Suppressor macrophage (primary cell): Measurements from ENCODE around the gene RGS4.

Experiments used
- DNase-seq, 4 experiments: peaks; one replicate each; pipeline ENCODE4 v3.0.0-alpha.2; 2020 to 2022

RGS4 gene

DNA sequence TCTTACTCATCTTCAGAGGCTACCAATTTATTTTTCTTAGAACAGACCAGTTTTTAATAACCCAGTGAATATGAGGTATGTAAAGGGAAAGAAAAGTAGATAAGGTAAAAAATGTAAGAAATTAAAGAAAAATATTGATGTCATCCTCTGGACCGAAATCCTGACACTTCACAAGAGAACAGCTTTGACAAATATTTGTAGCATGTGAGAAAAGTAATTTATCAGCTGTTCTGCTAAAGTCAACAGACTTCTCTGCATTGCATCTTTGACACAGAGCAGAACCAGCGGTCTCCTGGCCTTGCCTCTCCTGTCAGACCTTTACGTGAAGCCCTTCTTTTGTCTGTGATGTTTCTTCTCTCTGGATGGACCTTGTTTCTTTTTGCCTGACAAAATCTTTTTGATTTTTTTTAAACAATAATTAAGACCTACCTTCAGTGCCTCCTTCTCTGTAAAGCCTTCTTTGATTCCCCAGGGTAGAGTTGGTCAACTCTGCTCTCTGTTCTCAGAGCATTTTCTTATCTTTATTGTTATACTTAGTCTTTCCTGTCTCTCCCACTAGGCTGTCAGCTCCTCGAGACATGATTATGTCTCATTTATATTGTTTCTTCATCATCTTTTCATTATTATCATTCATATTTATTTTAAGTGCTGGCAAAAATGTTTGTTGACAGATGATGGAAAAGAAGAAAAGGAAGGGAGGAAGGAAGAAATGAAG, 35.4 kb downstream of the RGS4 start:
- no peak for DNase-seq

- DNase-seq, result no peak
Observed at GRCh38 chr1:163106364-163106987, 37.3 kb downstream of the RGS4 start.

- no peak for DNase-seq
Observed at GRCh38 chr1:163107655-163108054, 38.5 kb downstream of the RGS4 start.

GRCh38 chr1:163115887-163116286, 46.7 kb downstream of the RGS4 start:
- DNase-seq, result no peak

DNA sequence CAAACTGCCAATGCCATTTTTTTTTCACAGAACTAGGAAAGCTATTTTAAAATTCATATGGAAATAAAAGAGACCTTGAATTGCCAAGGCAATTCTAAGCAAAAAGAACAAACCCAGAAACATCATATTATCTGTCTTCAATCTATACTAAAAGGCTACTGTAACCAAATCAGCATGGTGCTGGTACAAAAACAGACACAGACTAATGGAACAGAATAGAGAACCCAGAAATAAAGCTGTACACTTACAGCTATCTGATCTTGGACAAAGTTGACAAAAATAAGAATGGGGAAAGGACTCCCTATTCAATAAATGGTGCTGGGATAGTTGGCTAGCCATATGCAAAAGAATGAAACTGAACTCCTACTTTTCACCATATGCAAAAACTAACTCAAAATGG, 50.5 kb downstream of the RGS4 start:
- DNase-seq, result no peak

DNA sequence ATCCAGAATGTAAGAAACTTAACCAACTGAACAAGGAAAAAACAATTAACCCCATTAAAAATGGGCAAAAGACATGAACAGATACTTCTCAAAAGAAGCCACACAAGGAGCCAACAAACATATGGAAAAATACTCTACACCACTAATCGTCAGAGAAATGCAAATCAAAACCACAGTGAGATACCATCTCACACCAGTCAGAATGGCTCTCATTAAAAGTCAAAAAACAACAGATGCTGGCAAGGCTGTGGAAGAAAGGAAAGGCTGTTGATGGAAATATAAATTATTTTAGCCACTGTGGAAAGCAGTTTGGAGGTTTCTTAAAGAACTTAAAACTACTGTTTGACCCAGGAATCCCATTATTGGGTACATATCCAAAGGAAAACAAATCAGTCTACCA, 51.2 kb downstream of the RGS4 start:
- no peak for DNase-seq

- DNase-seq, result no peak
Observed at GRCh38 chr1:163124812-163125211, 55.7 kb downstream of the RGS4 start.
